Endothelial cell of umbilical vein (primary cell): ENCODE results near the gene PLXND1. TPM values are rescaled to one million over a fixed set of nuclear protein-coding genes. Genes with fewer than 3 reads are reported as not detected.

Experiments used
- BruUV-seq: library from RNA; stranded (reverse); fragments of 400-500 nt; replicated peaks from 2 replicates; lab custom pipeline; 2021; lab: Mats Ljungman, UMichigan
- CTCF ChIA-PET: fragments of 300-600, 350-600 bp; sonication (Branson Sonifier 250); formaldehyde crosslinking; loops from one replicate; lab custom pipeline; 2021; ENCODE audit warnings: antibody characterized with exemption, inconsistent platforms; lab: Charles Lee
- POLR2A ChIA-PET: fragments of 300-600, 350-600 bp; sonication (Branson Sonifier 250); formaldehyde crosslinking; loops from one replicate; lab custom pipeline; 2021; ENCODE audit warnings: antibody characterized with exemption, inconsistent platforms; lab: Charles Lee
- DNase-seq: peaks from one replicate; pipeline ENCODE4 v3.0.0-alpha.2; 2011; ENCODE audit warnings: low read depth, low spot score
- FAIRE-seq: peaks from 2 replicates; lab custom pipeline; 2011; peaks lifted over from hg19 to GRCh38; lab: Jason Lieb, UNC
- H2AFZ ChIP-seq: 2 replicates; pipeline ENCODE4 v1.6.0; 2012; ENCODE audit warnings: low read depth, low read length, control low read depth, inconsistent platforms
- H3K27ac ChIP-seq: 2 replicates; pipeline ENCODE4 v1.5.1; 2011; ENCODE audit warnings: low read depth, mild to moderate bottlenecking, control low read depth, low read length, moderate library complexity; ENCODE audit not compliant: insufficient read depth
- H3K27me3 ChIP-seq, 2 experiments: 2 replicates each; pipeline versions ENCODE4 v1.6.0 to v1.6.1; 2011; ENCODE audit warnings: low read length in 2 of 2, mixed read lengths in 1 of 2; ENCODE audit not compliant: control insufficient read depth in 2 of 2, insufficient read depth in 2 of 2
- H3K36me3 ChIP-seq, 2 experiments: 2 replicates in 1 of 2; 3 replicates in 1 of 2; pipeline ENCODE4 v1.5.1; 2011; ENCODE audit warnings: low read length in 2 of 2, mild to moderate bottlenecking in 1 of 2, moderate library complexity in 1 of 2; ENCODE audit not compliant: control insufficient read depth in 2 of 2, insufficient read depth in 2 of 2; ENCODE audit errors: extremely low read depth in 1 of 2
- H3K4me1 ChIP-seq: 3 replicates; pipeline ENCODE4 v1.5.1; 2011; ENCODE audit warnings: mild to moderate bottlenecking, low read length; ENCODE audit not compliant: control insufficient read depth, insufficient read depth; ENCODE audit errors: extremely low read depth
- H3K4me2 ChIP-seq: 2 replicates; pipeline ENCODE4 v1.6.1; 2011; ENCODE audit warnings: low read length, control low read depth, mixed read lengths; ENCODE audit not compliant: insufficient read depth
- H3K4me3 ChIP-seq, 3 experiments: fragments of 200-600 bp in 1 of 3; sonication (generic), shearing (Covaris generic) in 1 of 3; replicated peaks in 1 of 3; 2 replicates each; pipeline ENCODE4 v1.5.1; 2011 to 2016; ENCODE audit warnings: control low read depth in 3 of 3, low read length in 3 of 3, mild to moderate bottlenecking in 2 of 3, inconsistent platforms in 1 of 3, low read depth in 1 of 3, moderate library complexity in 1 of 3; ENCODE audit not compliant: insufficient read depth in 1 of 3
- H3K79me2 ChIP-seq: 2 replicates; pipeline ENCODE4 v1.6.0; 2012; ENCODE audit warnings: low read length, inconsistent platforms; ENCODE audit not compliant: control insufficient read depth, insufficient read depth
- H3K9ac ChIP-seq: replicated peaks from 2 replicates; pipeline ENCODE3; 2011; ENCODE audit warnings: low read length, control low read depth; ENCODE audit not compliant: insufficient read depth; ENCODE audit errors: extremely low read depth
- H3K9me1 ChIP-seq: replicated peaks from 3 replicates; pipeline ENCODE4 v1.6.0; 2011; ENCODE audit warnings: mild to moderate bottlenecking, low read length; ENCODE audit not compliant: control insufficient read depth, insufficient read depth; ENCODE audit errors: extremely low read depth
- H3K9me3 ChIP-seq: replicated peaks from 2 replicates; pipeline ENCODE4 v1.5.1; 2012; ENCODE audit warnings: low read length, inconsistent platforms; ENCODE audit not compliant: control insufficient read depth, insufficient read depth
- H4K20me1 ChIP-seq: replicated peaks from 2 replicates; pipeline ENCODE3; 2011; ENCODE audit warnings: mild to moderate bottlenecking, low read length; ENCODE audit not compliant: control insufficient read depth, insufficient read depth; ENCODE audit errors: extremely low read depth
- EZH2 ChIP-seq: IDR thresholded peaks from 2 replicates; pipeline ENCODE4 v1.6.1; 2012; ENCODE audit warnings: borderline replicate concordance, low read depth, mild to moderate bottlenecking, moderate library complexity, low read length, inconsistent platforms; ENCODE audit not compliant: severe bottlenecking
- FOS ChIP-seq: IDR thresholded peaks from 2 replicates; pipeline ENCODE4 v1.6.1; 2011; ENCODE audit warnings: mild to moderate bottlenecking, low read length, moderate library complexity, borderline replicate concordance; ENCODE audit not compliant: insufficient read depth
- GATA2 ChIP-seq: IDR thresholded peaks from 2 replicates; pipeline ENCODE4 v1.7.0; 2011; ENCODE audit warnings: low read depth, mild to moderate bottlenecking, moderate library complexity, mixed read lengths, low read length; ENCODE audit not compliant: insufficient read length, insufficient read depth
- JUN ChIP-seq: IDR thresholded peaks from 2 replicates; pipeline ENCODE4 v1.6.1; 2011; ENCODE audit warnings: borderline replicate concordance, low read depth; ENCODE audit not compliant: insufficient read length, insufficient read depth
- MYC ChIP-seq: IDR thresholded peaks from one replicate; pipeline ENCODE4 v1.6.1; 2011; ENCODE audit warnings: mild to moderate bottlenecking, low read depth, low read length
- POLR2A ChIP-seq: IDR thresholded peaks from 2 replicates; pipeline ENCODE4 v1.6.1; 2012; ENCODE audit warnings: low read depth, mild to moderate bottlenecking, control low read depth, low read length
- POLR2AphosphoS5 ChIP-seq: IDR thresholded peaks from 2 replicates; pipeline ENCODE4 v1.6.1; 2012; ENCODE audit warnings: low read depth, mild to moderate bottlenecking, control low read depth, low read length, moderate library complexity; ENCODE audit not compliant: insufficient read depth
- dilution Hi-C: fragments of 300-500 bp; cut with MboI; formaldehyde crosslinking; loops from one replicate; pipeline ENCODE4 v1.15.0; 2019; ENCODE audit warnings: low sequenced_read_pairs; ENCODE audit not compliant: extremely low pct_ligation_motif_present
- intact Hi-C: fragments of 100-400 bp; cut with micrococcal nuclease; formaldehyde crosslinking; loops from one replicate; pipeline ENCODE4 v1.10.0; 2022
- polyA plus RNA-seq, 4 experiments: library from polyadenylated mRNA; depleted of rRNA in 3 of 4; stranded (reverse) in 3 of 4; unstranded in 1 of 4; fragments of >200 nt; gene quantifications; 2 replicates each; pipeline versions ENCODE4 v1.2.1 to v1.2.3, GENCODE V29; 2011 to 2012; ENCODE audit warnings: missing spikeins in 1 of 4
- total RNA-seq: library from RNA; stranded (reverse); gene quantifications from 2 replicates; pipeline ENCODE4 v1.2.3, GENCODE V29; 2021
- TF ChIP-seq, protein P1 (sequence below), 2 donors: IDR thresholded peaks; 1 replicate in 1 of 2; 2 replicates in 1 of 2; pipeline ENCODE4 v1.5.1; 2011; ENCODE audit warnings: low read length in 2 of 2, mild to moderate bottlenecking in 2 of 2, moderate library complexity in 2 of 2, control low read depth in 1 of 2, inconsistent platforms in 1 of 2, low read depth in 1 of 2; ENCODE audit not compliant: insufficient read depth in 1 of 2; ENCODE audit errors: extremely low read depth in 1 of 2
- TF ChIP-seq, protein P2 (sequence below): IDR thresholded peaks from 2 replicates; pipeline ENCODE4 v1.6.1; 2011; ENCODE audit not compliant: insufficient read depth, insufficient read length

Gene PLXND1
- total and polyA plus RNA-seq, 2 donors (not counting 3 experiments of a cell fraction or from before 2014, with no cell fraction given) = 300 to 834 TPM

DNA sequence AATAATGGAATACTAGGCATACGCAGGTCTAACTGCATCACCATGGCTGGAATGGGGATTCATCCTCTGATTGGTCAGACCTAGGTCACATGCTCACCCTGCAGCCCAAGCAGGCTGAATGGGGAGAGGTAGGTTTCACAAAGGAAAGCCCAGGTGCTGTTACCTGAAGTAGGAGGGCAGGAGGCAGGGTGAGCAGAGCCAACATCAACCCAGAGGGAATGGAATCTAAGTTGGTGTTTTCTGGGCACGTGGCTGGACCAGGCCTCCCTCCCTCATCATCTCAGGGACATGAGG, 70.2 kb downstream of the PLXND1 start:
- POLR2A ChIA-PET = no interaction called here
- CTCF ChIA-PET = interaction anchor here (1.4 kb wide), 2 partner anchors 19 to 32 kb away, joined by 3 read pairs; no protein-coding TSS in a partner anchor
- Histone ChIP-seq H3K36me3 (no peaks in the 10 kb centered on the region), H4K20me1 (no peaks in the 10 kb centered on the region), H3K9ac (no peak overlapping the region), H3K79me2 (no peaks in the 10 kb centered on the region), H3K9me1 (no peaks in the 10 kb centered on the region), H2AFZ (no peak overlapping the region), H3K27ac (no peak overlapping the region), H3K9me3 (no peaks in the 10 kb centered on the region), H3K4me3 (no peak overlapping the region), H3K27me3 (no peaks in the 10 kb centered on the region), H3K4me2 (no peak overlapping the region), H3K4me1 (no peaks in the 10 kb centered on the region)
- FAIRE-seq (no peak), DNase-seq (no peak)
- TF ChIP-seq, protein P1, sequence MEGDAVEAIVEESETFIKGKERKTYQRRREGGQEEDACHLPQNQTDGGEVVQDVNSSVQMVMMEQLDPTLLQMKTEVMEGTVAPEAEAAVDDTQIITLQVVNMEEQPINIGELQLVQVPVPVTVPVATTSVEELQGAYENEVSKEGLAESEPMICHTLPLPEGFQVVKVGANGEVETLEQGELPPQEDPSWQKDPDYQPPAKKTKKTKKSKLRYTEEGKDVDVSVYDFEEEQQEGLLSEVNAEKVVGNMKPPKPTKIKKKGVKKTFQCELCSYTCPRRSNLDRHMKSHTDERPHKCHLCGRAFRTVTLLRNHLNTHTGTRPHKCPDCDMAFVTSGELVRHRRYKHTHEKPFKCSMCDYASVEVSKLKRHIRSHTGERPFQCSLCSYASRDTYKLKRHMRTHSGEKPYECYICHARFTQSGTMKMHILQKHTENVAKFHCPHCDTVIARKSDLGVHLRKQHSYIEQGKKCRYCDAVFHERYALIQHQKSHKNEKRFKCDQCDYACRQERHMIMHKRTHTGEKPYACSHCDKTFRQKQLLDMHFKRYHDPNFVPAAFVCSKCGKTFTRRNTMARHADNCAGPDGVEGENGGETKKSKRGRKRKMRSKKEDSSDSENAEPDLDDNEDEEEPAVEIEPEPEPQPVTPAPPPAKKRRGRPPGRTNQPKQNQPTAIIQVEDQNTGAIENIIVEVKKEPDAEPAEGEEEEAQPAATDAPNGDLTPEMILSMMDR (IDR thresholded peaks at IDR 0.05; ENCODE audit: extremely low read depth in 1 of 2, insufficient read depth in 1 of 2, low read depth in 1 of 2, low read length in 2 of 2) = no peak
- TF ChIP-seq, protein P2, sequence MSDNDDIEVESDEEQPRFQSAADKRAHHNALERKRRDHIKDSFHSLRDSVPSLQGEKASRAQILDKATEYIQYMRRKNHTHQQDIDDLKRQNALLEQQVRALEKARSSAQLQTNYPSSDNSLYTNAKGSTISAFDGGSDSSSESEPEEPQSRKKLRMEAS = no peak
- TF ChIP-seq FOS = no peak
- TF ChIP-seq JUN = no peak
- no peak for TF ChIP-seq POLR2AphosphoS5
- TF ChIP-seq POLR2A = no peak
- TF ChIP-seq GATA2 = no peak
- TF ChIP-seq EZH2 = no peak
- TF ChIP-seq MYC = no peak
- dilution Hi-C loops = no loop called here
- intact Hi-C loops = no loop called here
- BruUV-seq = no TSS peak
